NCI-H460 (cell line): Measurements from ENCODE around the gene PRUNE2. TPM values are rescaled to one million over a fixed set of nuclear protein-coding genes. Genes with fewer than 3 reads are reported as not detected.

Experiments
- DNase-seq: peaks from one replicate; pipeline ENCODE4 v3.0.0-alpha.2; 2016; ENCODE audit warnings: low read depth; ENCODE audit errors: extremely low read depth
- total RNA-seq: library from RNA; depleted of rRNA; stranded (reverse); fragments of >200 nt; shearing (Covaris generic); gene quantifications from 2 replicates; pipeline ENCODE4 v1.2.3, GENCODE V29; 2014

PRUNE2 gene
- total RNA-seq, 1 experiment from 2014 or later: 0.27 TPM

GRCh38 chr9:76810377-76810957 lies 95.4 kb downstream of the PRUNE2 start:
- peak; percentile 62 for DNase-seq

GRCh38 chr9:76808636-76809035 lies 97.3 kb downstream of the PRUNE2 start:
- DNase-seq: no peak

- no peak for DNase-seq
Observed at GRCh38 chr9:76803762-76804161, 102.2 kb downstream of the PRUNE2 start.

- no peak for DNase-seq
Observed at GRCh38 chr9:76803083-76803482, 102.8 kb downstream of the PRUNE2 start.

- no peak for DNase-seq
Observed at GRCh38 chr9:76800901-76801300, 105.0 kb downstream of the PRUNE2 start.

- no peak for DNase-seq
Observed at GRCh38 chr9:76799473-76799872, 106.4 kb downstream of the PRUNE2 start.

- no peak for DNase-seq
Observed at GRCh38 chr9:76798527-76798926, 107.4 kb downstream of the PRUNE2 start.

GRCh38 chr9:76796296-76796695 lies 109.6 kb downstream of the PRUNE2 start:
- DNase-seq: no peak

GRCh38 chr9:76793784-76794431 lies 112.0 kb downstream of the PRUNE2 start:
- DNase-seq: no peak

GRCh38 chr9:76789840-76790239 lies 116.1 kb downstream of the PRUNE2 start:
- no peak for DNase-seq

GRCh38 chr9:76787677-76788076 lies 118.2 kb downstream of the PRUNE2 start:
- no peak for DNase-seq

- DNase-seq: no peak
Observed at GRCh38 chr9:76785501-76785900, 120.4 kb downstream of the PRUNE2 start.

GRCh38 chr9:76784881-76785280 lies 121.0 kb downstream of the PRUNE2 start:
- no peak for DNase-seq

- DNase-seq: no peak
Observed at GRCh38 chr9:76772686-76773445, 133.0 kb downstream of the PRUNE2 start.

GRCh38 chr9:76766126-76766525 lies 139.8 kb downstream of the PRUNE2 start:
- no peak for DNase-seq

- no peak for DNase-seq
Observed at GRCh38 chr9:76764138-76764537, 141.8 kb downstream of the PRUNE2 start, which contains the start of gene PCA3. Gene PCA3, plus strand, starts transcription at chr9:76764438.

- DNase-seq: no peak
Observed at GRCh38 chr9:76761448-76761847, 144.5 kb downstream of the PRUNE2 start.

GRCh38 chr9:76759732-76760131 lies 146.2 kb downstream of the PRUNE2 start:
- DNase-seq: no peak

GRCh38 chr9:76758476-76758875 lies 147.4 kb downstream of the PRUNE2 start:
- no peak for DNase-seq

- no peak for DNase-seq
Observed at GRCh38 chr9:76756941-76757673, 148.8 kb downstream of the PRUNE2 start.

GRCh38 chr9:76756268-76756640 lies 149.7 kb downstream of the PRUNE2 start:
- DNase-seq: peak; percentile 20
